RPMI7951 (cell line): Measurements from ENCODE around the gene HORMAD2. TPM values are rescaled to one million over a fixed set of nuclear protein-coding genes. Genes with fewer than 3 reads are reported as not detected.

Experiments used
- DNase-seq: peaks from one replicate; pipeline ENCODE4 v3.0.0-alpha.2; 2012; ENCODE audit warnings: low read depth
- total RNA-seq: library from RNA; depleted of rRNA; stranded (reverse); fragments of >200 nt; shearing (Covaris generic); gene quantifications from 2 replicates; pipeline ENCODE4 v1.2.3, GENCODE V29; 2014; rRNA removed

The HORMAD2 gene
- total RNA-seq, 1 experiment from 2014 or later: not detected

DNA sequence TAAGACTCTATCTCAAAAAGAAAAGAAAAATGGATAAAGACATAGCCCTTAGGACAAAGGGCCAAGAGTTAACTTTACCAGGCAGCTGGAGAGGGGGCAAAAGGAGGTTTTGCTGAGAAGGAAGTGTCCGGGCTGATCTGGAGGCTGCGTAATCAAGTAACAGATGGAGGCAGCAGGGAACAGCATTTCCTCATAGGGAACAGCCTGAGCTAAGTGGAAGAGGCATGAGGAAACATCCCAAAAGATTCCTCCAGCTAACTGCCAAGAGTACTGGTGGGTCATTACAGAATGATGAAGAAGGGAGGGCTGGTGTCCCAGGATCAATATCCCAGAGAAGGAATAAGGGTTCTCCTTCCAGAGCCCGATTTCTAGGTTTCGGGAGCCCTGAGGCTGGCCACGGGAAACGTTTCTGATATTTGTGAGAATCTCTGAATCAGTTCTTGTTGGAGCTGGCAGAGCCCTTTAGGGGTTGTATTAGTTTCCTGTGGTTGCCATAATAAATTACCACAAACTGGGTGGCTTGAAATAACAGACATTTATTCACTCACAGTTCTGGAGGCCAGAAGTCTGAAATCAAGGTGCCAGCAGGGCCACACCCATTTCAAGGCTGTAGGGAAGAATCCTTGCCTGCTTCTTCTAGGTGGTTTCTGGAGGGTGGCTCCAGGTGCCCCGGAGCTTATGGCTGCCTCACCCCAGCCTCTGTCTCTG lies 145.1 kb downstream of the HORMAD2 start:
- peak; percentile 47 for DNase-seq

DNA sequence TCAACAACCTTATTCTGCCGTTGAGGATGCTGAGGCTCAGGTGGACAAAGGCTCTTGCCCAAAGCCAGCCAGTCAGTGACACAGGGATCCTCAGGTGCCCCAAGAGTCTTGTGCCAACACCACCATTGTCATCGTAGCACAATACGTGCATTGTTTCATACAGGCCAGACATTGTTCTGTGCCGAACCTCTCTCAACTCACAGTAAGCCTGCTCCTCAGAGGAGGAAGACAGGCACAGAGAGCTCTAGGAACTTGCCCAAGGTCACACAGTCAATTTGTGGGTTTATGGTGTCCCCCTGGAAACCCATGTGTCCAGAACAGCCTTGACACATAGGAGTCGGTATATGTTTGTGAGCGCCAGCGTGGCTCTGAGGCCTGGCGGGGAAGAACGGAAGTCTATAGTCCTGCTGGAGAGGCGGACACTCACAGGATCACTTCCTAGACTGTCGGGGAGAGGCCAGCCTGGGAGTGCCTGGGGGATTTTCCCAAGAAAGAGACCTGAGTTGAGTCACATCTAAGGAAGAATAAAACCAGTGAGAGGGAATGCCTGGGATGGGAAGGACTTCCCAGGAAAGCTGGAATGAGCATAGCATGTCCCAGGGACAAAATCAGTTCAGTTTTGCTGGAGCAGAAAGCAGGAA lies 146.0 kb downstream of the HORMAD2 start:
- peak; percentile 93 for DNase-seq

Other genes starting within 250 kb of the HORMAD2 start
- 19.8 and 26.2 TPM in 2 replicates for gene ASCC2, start 242.2 kb upstream of the HORMAD2 start, total RNA-seq
- 13.0 and 18.2 TPM in 2 replicates for gene MTMR3, start 197.3 kb upstream of the HORMAD2 start, total RNA-seq
- gene LIF, start 166.3 kb downstream of the HORMAD2 start, total RNA-seq: 3.1 and 4.1 TPM in 2 replicates
- not detected in 2 replicates for gene OSM, start 186.4 kb downstream of the HORMAD2 start, total RNA-seq
- gene CASTOR1, start 209.0 kb downstream of the HORMAD2 start, total RNA-seq: 9.6 and 16.6 TPM in 2 replicates
- 18.5 and 23.2 TPM in 2 replicates for gene TBC1D10A, start 246.5 kb downstream of the HORMAD2 start, total RNA-seq